Measurements from ENCODE around the gene ADGRG1. TPM values are rescaled to one million over a fixed set of nuclear protein-coding genes. Genes with fewer than 3 reads are reported as not detected.

Gene ADGRG1
- total RNA-seq, 2 experiments from 2014 or later, result not detected

DNA sequence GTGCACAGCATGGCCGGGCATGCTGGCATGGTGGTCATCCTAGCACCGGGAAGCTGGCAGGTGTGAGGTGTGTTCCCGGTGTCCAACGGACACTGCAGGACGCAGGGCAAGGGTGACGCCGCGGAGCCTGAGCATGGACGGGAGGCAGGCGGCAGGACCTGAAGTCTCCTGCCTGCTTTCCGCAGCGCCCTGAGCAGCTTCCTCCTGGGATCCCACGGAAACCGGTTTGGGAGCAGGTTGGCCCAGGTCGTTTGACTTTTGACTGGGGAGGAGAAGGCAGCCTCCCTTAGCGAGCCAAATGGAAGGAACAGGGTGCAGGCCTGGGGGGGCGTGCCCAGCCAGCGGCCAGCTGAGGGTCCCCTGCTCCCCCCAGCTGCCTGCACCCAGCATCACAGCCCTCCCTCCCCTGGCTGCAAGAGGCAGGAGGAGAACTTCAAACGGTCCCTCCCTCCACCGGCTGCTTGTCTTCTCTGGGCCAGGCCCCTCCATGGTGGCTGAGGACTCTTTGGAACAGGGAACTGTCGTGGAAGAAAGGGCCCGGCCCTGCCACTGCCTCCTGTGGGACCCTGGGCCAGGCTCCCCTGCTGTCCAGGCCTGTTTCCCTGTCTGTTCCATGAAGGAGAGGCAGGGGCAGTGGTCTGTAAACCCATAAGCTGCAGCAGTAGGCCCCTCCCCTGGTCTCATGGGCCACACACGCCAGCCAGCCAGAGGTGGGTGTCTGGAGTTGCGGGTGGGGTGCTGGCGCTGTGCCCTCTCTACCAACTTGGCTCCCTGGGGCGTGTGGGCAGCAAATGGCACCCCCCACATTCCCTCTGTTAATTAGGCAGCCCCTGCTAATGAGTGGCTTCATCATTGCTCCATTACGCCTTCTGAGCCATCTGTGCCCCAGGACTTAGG is 7.8 kb upstream of the ADGRG1 start:
- Histone ChIP-seq H2AFZ (ENCODE audit: low read length) (no peak overlapping the region), H4K20me1 (ENCODE audit: insufficient read depth, low read length) (no peaks in the 10 kb centered on the region), H3K4me2 (ENCODE audit: low read length) (no peak overlapping the region), H3K79me2 (ENCODE audit: insufficient read depth, low read depth, low read length) (no peaks in the 10 kb centered on the region), H3K4me1 (ENCODE audit: insufficient read depth, low read length, poor library complexity, severe bottlenecking) (no peaks in the 10 kb centered on the region), H3K9me2 (ENCODE audit: insufficient read depth, low read length) (no peaks in the 10 kb centered on the region), H3K9me3 (ENCODE audit: low read length) (no peaks in the 10 kb centered on the region), H3K4me3 (ENCODE audit: low read depth, low read length, poor library complexity, severe bottlenecking) (no peak overlapping the region), H3K27ac (ENCODE audit: low read depth, low read length, poor library complexity, severe bottlenecking) (no peak overlapping the region), H3K36me3 (ENCODE audit: insufficient read depth, low read length) (no peaks in the 10 kb centered on the region)
- TF ChIP-seq, protein P1, sequence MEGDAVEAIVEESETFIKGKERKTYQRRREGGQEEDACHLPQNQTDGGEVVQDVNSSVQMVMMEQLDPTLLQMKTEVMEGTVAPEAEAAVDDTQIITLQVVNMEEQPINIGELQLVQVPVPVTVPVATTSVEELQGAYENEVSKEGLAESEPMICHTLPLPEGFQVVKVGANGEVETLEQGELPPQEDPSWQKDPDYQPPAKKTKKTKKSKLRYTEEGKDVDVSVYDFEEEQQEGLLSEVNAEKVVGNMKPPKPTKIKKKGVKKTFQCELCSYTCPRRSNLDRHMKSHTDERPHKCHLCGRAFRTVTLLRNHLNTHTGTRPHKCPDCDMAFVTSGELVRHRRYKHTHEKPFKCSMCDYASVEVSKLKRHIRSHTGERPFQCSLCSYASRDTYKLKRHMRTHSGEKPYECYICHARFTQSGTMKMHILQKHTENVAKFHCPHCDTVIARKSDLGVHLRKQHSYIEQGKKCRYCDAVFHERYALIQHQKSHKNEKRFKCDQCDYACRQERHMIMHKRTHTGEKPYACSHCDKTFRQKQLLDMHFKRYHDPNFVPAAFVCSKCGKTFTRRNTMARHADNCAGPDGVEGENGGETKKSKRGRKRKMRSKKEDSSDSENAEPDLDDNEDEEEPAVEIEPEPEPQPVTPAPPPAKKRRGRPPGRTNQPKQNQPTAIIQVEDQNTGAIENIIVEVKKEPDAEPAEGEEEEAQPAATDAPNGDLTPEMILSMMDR (conservative IDR thresholded peaks at IDR 0.05; ENCODE audit: low read length), result no peak
- no peak for TF ChIP-seq EZH2phosphoT487 (IDR thresholded peaks at IDR 0.05; ENCODE audit: borderline replicate concordance, low read depth, low read length)
- POLR2A ChIA-PET, result interaction anchor here (0.6 kb wide), 1 partner anchor 485 kb away, joined by 4 read pairs; no protein-coding TSS in a partner anchor
- no TSS peak for BruUV-seq (replicated peaks)
- intact Hi-C loops (cut with micrococcal nuclease; ENCODE audit: unreplicated experiment), result no loop called here
- DNase-seq (ENCODE audit: low spot score), result no peak
- CTCF ChIA-PET (ENCODE audit: unreplicated experiment), result interaction anchor here (0.9 kb wide), 1 partner anchor 69 kb away, joined by 3 read pairs; no protein-coding TSS in a partner anchor

DNA sequence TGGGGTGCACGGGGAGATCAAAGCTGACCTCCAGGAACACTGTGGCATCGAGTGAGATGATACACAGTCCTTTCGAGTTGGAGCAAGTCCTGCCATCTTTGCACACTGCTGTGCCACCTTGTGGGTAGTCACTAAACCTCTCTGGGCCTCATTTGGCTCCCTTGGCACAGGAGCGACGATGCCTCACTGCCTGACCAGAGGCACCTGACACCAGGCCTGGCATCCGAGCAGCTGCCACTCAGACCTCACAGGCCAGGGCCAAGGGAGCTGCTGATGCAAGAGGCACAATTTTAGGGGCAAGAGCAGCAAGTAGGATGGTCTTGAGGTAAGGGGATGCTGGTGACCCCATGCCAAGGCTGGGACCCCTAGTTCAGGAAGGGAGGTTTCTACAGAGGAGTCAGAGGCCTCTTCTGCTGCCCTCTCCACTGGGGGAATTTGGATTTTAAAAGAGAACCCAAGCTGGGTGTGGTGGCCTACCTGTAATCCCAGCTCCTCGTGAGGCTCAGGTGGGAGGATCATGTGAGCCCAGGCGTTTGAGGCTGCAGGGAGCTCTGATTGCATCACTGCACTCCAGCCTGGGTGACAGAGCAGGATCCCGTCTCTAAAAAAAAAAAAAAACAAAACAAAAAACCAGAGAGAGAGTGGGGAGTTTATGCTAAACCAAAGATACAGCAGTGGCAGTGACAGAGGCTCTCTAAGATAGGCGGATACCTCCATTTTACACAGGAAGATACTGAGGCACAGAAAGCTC is 6.7 kb upstream of the ADGRG1 start:
- H3K27ac ChIP-seq (ENCODE audit: low read depth, low read length, poor library complexity, severe bottlenecking), result no peak overlapping the region
- POLR2A ChIA-PET, result no interaction called here
- no peaks in the 10 kb centered on the region for H3K4me1 ChIP-seq (ENCODE audit: insufficient read depth, low read length, poor library complexity, severe bottlenecking)
- no peaks in the 10 kb centered on the region for H3K79me2 ChIP-seq (ENCODE audit: insufficient read depth, low read depth, low read length)
- H3K9me3 ChIP-seq (ENCODE audit: low read length), result no peaks in the 10 kb centered on the region
- H3K9me2 ChIP-seq (ENCODE audit: insufficient read depth, low read length), result no peaks in the 10 kb centered on the region
- no TSS peak for BruUV-seq (replicated peaks)
- intact Hi-C loops (cut with micrococcal nuclease; ENCODE audit: unreplicated experiment), result no loop called here
- H3K36me3 ChIP-seq (ENCODE audit: insufficient read depth, low read length), result no peaks in the 10 kb centered on the region
- CTCF ChIA-PET (ENCODE audit: unreplicated experiment), result interaction anchor here (0.5 to 0.9 kb wide), 2 partner anchors 36 to 68 kb away, joined by 3 read pairs; no protein-coding TSS in a partner anchor
- TF ChIP-seq, protein P1 (conservative IDR thresholded peaks at IDR 0.05; ENCODE audit: low read length), result no peak
- TF ChIP-seq EZH2phosphoT487 (IDR thresholded peaks at IDR 0.05; ENCODE audit: borderline replicate concordance, low read depth, low read length), result no peak
- H3K4me3 ChIP-seq (ENCODE audit: low read depth, low read length, poor library complexity, severe bottlenecking), result no peak overlapping the region
- no peak for DNase-seq (ENCODE audit: low spot score)
- H2AFZ ChIP-seq (ENCODE audit: low read length), result no peak overlapping the region
- H3K4me2 ChIP-seq (ENCODE audit: low read length), result no peak overlapping the region
- no peaks in the 10 kb centered on the region for H4K20me1 ChIP-seq (ENCODE audit: insufficient read depth, low read length)

Measured in OCI-LY7 (cell line).